ENCODE measurements around the gene GADD45G. TPM values are rescaled to one million over a fixed set of nuclear protein-coding genes. Genes with fewer than 3 reads are reported as not detected.

Gene GADD45G
- total and polyA plus RNA-seq, 4 donors, result 5.5 to 106 (median 43.3) TPM

- DNase-seq (ENCODE audit: low spot score), result no peak
- WGBS, result 90% methylated on average over 17 of the region's 17 CpGs
- Histone ChIP-seq H3K4me3 (ENCODE audit: low read depth in 1 of 3, low read length in 3 of 3) (no peak overlapping the region), H3K9me3 (ENCODE audit: control insufficient read depth in 4 of 4, low read length in 3 of 4) (peaks cover 0 to 6% (median 1%) of the 10 kb centered on the region in 4 donors), H3K36me3 (ENCODE audit: control insufficient read depth in 4 of 4, insufficient read depth in 3 of 4, low read depth in 1 of 4, low read length in 3 of 4) (no peaks in the 10 kb centered on the region), H3K27me3 (ENCODE audit: control insufficient read depth in 4 of 4, insufficient read depth in 4 of 4, low read length in 3 of 4) (no peaks in the 10 kb centered on the region), H3K4me1 (ENCODE audit: control insufficient read depth in 4 of 4, insufficient read depth in 4 of 4, low read length in 3 of 4) (peaks cover 1 to 6% (median 3%) of the 10 kb centered on the region in 4 donors), H3K27ac (ENCODE audit: low read depth in 1 of 2, low read length in 2 of 2) (no peak overlapping the region), H3K9ac (ENCODE audit: low read depth in 1 of 2, low read length in 2 of 2) (no peak overlapping the region)
- no peak for TF ChIP-seq RXRA (IDR thresholded peaks at IDR 0.05)
- no peak for TF ChIP-seq TAF1 (conservative IDR thresholded peaks at IDR 0.05)
- TF ChIP-seq FOXA2 (IDR thresholded peaks at IDR 0.05), result no peak
- no peak for TF ChIP-seq ATF3 (IDR thresholded peaks at IDR 0.05)
- TF ChIP-seq RAD21 (IDR thresholded peaks at IDR 0.05), result no peak
- TF ChIP-seq SP1 (IDR thresholded peaks at IDR 0.05), result no peak
- TF ChIP-seq EGR1 (IDR thresholded peaks at IDR 0.05; ENCODE audit: low read depth in 2 of 2), result no peak
- no peak for TF ChIP-seq HNF4G (IDR thresholded peaks at IDR 0.05)
- TF ChIP-seq HNF4A (conservative IDR thresholded peaks at IDR 0.05), result no peak
- TF ChIP-seq, protein P1, sequence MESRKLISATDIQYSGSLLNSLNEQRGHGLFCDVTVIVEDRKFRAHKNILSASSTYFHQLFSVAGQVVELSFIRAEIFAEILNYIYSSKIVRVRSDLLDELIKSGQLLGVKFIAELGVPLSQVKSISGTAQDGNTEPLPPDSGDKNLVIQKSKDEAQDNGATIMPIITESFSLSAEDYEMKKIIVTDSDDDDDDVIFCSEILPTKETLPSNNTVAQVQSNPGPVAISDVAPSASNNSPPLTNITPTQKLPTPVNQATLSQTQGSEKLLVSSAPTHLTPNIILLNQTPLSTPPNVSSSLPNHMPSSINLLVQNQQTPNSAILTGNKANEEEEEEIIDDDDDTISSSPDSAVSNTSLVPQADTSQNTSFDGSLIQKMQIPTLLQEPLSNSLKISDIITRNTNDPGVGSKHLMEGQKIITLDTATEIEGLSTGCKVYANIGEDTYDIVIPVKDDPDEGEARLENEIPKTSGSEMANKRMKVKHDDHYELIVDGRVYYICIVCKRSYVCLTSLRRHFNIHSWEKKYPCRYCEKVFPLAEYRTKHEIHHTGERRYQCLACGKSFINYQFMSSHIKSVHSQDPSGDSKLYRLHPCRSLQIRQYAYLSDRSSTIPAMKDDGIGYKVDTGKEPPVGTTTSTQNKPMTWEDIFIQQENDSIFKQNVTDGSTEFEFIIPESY (IDR thresholded peaks at IDR 0.05), result no peak
- no peak for TF ChIP-seq GABPA (IDR thresholded peaks at IDR 0.05 in 1 of 2, conservative IDR thresholded peaks at IDR 0.05 in 1 of 2)
- TF ChIP-seq, protein P2, sequence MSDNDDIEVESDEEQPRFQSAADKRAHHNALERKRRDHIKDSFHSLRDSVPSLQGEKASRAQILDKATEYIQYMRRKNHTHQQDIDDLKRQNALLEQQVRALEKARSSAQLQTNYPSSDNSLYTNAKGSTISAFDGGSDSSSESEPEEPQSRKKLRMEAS (IDR thresholded peaks at IDR 0.05), result no peak
- TF ChIP-seq, protein P3, sequence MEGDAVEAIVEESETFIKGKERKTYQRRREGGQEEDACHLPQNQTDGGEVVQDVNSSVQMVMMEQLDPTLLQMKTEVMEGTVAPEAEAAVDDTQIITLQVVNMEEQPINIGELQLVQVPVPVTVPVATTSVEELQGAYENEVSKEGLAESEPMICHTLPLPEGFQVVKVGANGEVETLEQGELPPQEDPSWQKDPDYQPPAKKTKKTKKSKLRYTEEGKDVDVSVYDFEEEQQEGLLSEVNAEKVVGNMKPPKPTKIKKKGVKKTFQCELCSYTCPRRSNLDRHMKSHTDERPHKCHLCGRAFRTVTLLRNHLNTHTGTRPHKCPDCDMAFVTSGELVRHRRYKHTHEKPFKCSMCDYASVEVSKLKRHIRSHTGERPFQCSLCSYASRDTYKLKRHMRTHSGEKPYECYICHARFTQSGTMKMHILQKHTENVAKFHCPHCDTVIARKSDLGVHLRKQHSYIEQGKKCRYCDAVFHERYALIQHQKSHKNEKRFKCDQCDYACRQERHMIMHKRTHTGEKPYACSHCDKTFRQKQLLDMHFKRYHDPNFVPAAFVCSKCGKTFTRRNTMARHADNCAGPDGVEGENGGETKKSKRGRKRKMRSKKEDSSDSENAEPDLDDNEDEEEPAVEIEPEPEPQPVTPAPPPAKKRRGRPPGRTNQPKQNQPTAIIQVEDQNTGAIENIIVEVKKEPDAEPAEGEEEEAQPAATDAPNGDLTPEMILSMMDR (IDR thresholded peaks at IDR 0.05; ENCODE audit: low read depth, low read length, missing input control), result no peak
- TF ChIP-seq YY1 (IDR thresholded peaks at IDR 0.05), result no peak
- no peak for TF ChIP-seq FOXA1 (IDR thresholded peaks at IDR 0.05)
- no peak for TF ChIP-seq REST (IDR thresholded peaks at IDR 0.05)
- TF ChIP-seq NR2F2 (IDR thresholded peaks at IDR 0.05), result no peak
- TF ChIP-seq JUND (IDR thresholded peaks at IDR 0.05), result no peak
Measured at GRCh38 chr9:89612566-89613278, 7.9 kb downstream of the GADD45G start.
